A549 treated with RU486 at 1 μM for 4 hours (cell line): ENCODE data around the gene MPC2. TPM values are rescaled to one million over a fixed set of nuclear protein-coding genes. Genes with fewer than 3 reads are reported as not detected.

Source experiments
- total RNA-seq: library from RNA; stranded (reverse); fragments of 200-300 nt; extraction: Qiagen RNA extraction; gene quantifications from 5 replicates; pipeline ENCODE4 v1.2.3, GENCODE V29; 2022; ENCODE audit warnings: low read depth

The MPC2 gene
- 46.2 to 79.8 TPM (median 76.4 TPM) in 5 replicates for total RNA-seq

GRCh38 chr1:167936930-167937708, at the start of gene MPC2:
TSS of gene MPC2 (minus strand) at chr1:167937072. CDS start at chr1:167935841, 1,231 bp downstream.

DNA sequence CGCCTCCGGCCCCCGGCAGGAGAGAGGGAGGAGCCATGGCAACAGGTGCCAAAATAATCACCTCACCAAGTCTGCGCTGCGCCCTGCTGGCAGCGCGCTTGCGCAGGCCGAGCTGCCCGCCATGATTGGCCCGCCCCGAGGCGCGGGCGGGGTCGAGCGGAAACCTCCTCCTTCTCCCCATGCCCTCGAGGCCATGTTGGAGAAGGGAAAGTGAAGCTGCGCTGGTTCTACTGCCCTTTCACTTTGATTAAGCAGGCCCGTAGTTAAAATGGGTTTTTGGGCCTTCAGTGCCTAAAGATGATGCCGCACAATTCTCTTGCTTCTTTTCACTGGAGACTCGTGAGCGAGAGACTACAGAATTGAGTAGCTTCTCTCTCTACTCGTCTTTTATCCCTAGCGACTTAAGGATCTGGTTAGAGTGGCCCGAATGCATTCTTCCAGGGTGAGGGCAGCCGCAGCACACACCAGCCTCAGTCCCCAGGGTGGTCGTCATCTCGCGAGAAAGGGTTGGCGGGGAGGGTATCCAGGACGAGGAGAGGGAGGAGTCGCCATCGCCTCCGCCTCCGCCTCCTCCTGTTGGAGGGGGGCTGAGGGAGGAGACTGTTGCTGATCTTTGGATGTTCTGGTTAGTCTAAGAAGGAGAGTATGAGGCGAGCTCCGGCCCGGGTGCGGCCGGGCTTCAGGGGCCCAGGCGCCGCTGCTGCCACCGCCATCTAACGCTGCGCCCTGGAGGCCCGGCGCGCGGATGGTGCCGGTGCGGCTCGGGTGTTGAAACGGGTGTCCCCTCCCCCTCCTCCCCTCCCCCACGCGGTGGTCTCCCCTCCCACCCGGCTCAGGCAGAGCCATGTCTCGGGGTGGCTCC, 573 bp downstream of the MPC2 start, which contains the start of gene DCAF6:
Gene DCAF6 (plus strand): TSS at position 616 of the 862 bp plus-strand sequence. CDS start 229 bp downstream, at position 845.

GRCh38 chr1:167913895-167914496, 22.9 kb downstream of the MPC2 start, which contains the start of gene ADCY10:
TSS of gene ADCY10 (minus strand) at chr1:167914134. CDS start at chr1:167905140, 8,994 bp downstream.

Other genes starting within 250 kb of the MPC2 start
- gene MPZL1, start 215.1 kb downstream of the MPC2 start, total RNA-seq = 98.5 to 123 TPM (median 109 TPM) in 5 replicates
- gene ADCY10, start 22.9 kb downstream of the MPC2 start, total RNA-seq = 0.07 to 0.17 TPM (median 0.13 TPM) in 5 replicates
- 21.5 to 31.2 TPM (median 26.0 TPM) in 5 replicates for gene DCAF6, start 389 bp downstream of the MPC2 start, total RNA-seq
- gene GPR161, start 199.9 kb upstream of the MPC2 start, total RNA-seq = 8.8 to 16.6 TPM (median 12.8 TPM) in 5 replicates
- gene TIPRL, start 241.9 kb upstream of the MPC2 start, total RNA-seq = 31.6 to 38.9 TPM (median 33.4 TPM) in 5 replicates